HepG2 (cell line): Measurements from ENCODE around the gene NOC4L. TPM values are rescaled to one million over a fixed set of nuclear protein-coding genes. Genes with fewer than 3 reads are reported as not detected.

Experiments
- BRF2 ChIP-seq: sonication (generic); formaldehyde crosslinking; IDR thresholded peaks from 2 replicates; pipeline ENCODE4 v1.8.1; 2022; ENCODE audit warnings: mild to moderate bottlenecking, missing genetic modification reagents
- DMAP1 ChIP-seq: IDR thresholded peaks from 2 replicates; pipeline ENCODE4 v1.6.1; 2016
- E2F2 ChIP-seq: sonication (generic); formaldehyde crosslinking; IDR thresholded peaks from 2 replicates; pipeline ENCODE4 v1.4.0; 2020; ENCODE audit warnings: missing genetic modification reagents, borderline replicate concordance
- ELF1 ChIP-seq: sonication (generic); formaldehyde crosslinking; IDR thresholded peaks from 2 replicates; pipeline ENCODE4 v1.4.0; 2020; ENCODE audit warnings: missing genetic modification reagents
- HOXA3 ChIP-seq: sonication (generic); formaldehyde crosslinking; IDR thresholded peaks from 2 replicates; pipeline ENCODE4 v1.5.0; 2020; ENCODE audit warnings: missing genetic modification reagents
- HOXA7 ChIP-seq: sonication (generic); formaldehyde crosslinking; IDR thresholded peaks from 2 replicates; pipeline ENCODE4 v1.8.1; 2022; ENCODE audit warnings: mild to moderate bottlenecking, missing genetic modification reagents, moderate library complexity
- KDM1A ChIP-seq: IDR thresholded peaks from 2 replicates; pipeline ENCODE4 v1.6.1; 2016; ENCODE audit warnings: missing compliant biosample characterization
- MEIS1 ChIP-seq: sonication (generic); formaldehyde crosslinking; IDR thresholded peaks from 2 replicates; pipeline ENCODE4 v1.9.0; 2021; ENCODE audit warnings: mild to moderate bottlenecking, missing genetic modification reagents, moderate library complexity, borderline replicate concordance
- MTF2 ChIP-seq: sonication (generic); formaldehyde crosslinking; IDR thresholded peaks from 2 replicates; pipeline ENCODE4 v1.5.0; 2020; ENCODE audit warnings: missing genetic modification reagents, borderline replicate concordance
- PHF5A ChIP-seq: IDR thresholded peaks from one replicate; pipeline ENCODE4 v1.6.1; 2018; ENCODE audit warnings: low read depth, missing genetic modification reagents; ENCODE audit not compliant: unreplicated experiment
- SOX6 ChIP-seq, 2 experiments: fragments of 450-650 bp in 1 of 2; sonication (generic) in 1 of 2; formaldehyde crosslinking in 1 of 2; IDR thresholded peaks; 2 replicates each; pipeline versions ENCODE4 v1.4.0 to v1.6.1; 2017 to 2020; ENCODE audit warnings: antibody characterized with exemption in 1 of 2, mild to moderate bottlenecking in 1 of 2, missing genetic modification reagents in 1 of 2
- TEAD3 ChIP-seq: optimal IDR thresholded peaks from 2 replicates; pipeline ENCODE3; 2016; ENCODE audit warnings: borderline replicate concordance
- YEATS2 ChIP-seq: sonication (generic); formaldehyde crosslinking; IDR thresholded peaks from 2 replicates; pipeline ENCODE4 v1.4.0; 2020; ENCODE audit warnings: missing genetic modification reagents, borderline replicate concordance
- ZFX ChIP-seq: sonication (generic); formaldehyde crosslinking; IDR thresholded peaks from 2 replicates; pipeline ENCODE4 v1.4.0; 2020; ENCODE audit warnings: mild to moderate bottlenecking, low read depth, missing genetic modification reagents, moderate library complexity
- ZKSCAN5 ChIP-seq: sonication (generic); formaldehyde crosslinking; IDR thresholded peaks from 2 replicates; pipeline ENCODE4 v1.5.1; 2020; ENCODE audit warnings: mild to moderate bottlenecking, missing genetic modification reagents
- ZNF180 ChIP-seq: sonication (generic); formaldehyde crosslinking; IDR thresholded peaks from 2 replicates; pipeline ENCODE4 v1.4.0; 2020; ENCODE audit warnings: low read depth, missing genetic modification reagents, borderline replicate concordance
- ZNF224 ChIP-seq: sonication (generic); formaldehyde crosslinking; IDR thresholded peaks from 2 replicates; pipeline ENCODE4 v1.5.0; 2020; ENCODE audit warnings: mild to moderate bottlenecking, missing genetic modification reagents
- ZNF280B ChIP-seq: sonication (generic); formaldehyde crosslinking; IDR thresholded peaks from 2 replicates; pipeline ENCODE4 v1.5.0; 2020; ENCODE audit warnings: missing genetic modification reagents, mild to moderate bottlenecking, borderline replicate concordance
- ZNF562 ChIP-seq: sonication (generic); formaldehyde crosslinking; IDR thresholded peaks from 2 replicates; pipeline ENCODE4 v1.8.0; 2022; ENCODE audit warnings: missing genetic modification reagents, borderline replicate concordance
- ZNF749 ChIP-seq: sonication (generic); formaldehyde crosslinking; IDR thresholded peaks from 2 replicates; pipeline ENCODE4 v1.8.0; 2022; ENCODE audit warnings: mild to moderate bottlenecking, missing genetic modification reagents, moderate library complexity, borderline replicate concordance
- ZNF784 ChIP-seq: sonication (generic); formaldehyde crosslinking; IDR thresholded peaks from 2 replicates; pipeline ENCODE4 v1.5.1; 2020; ENCODE audit warnings: missing genetic modification reagents, mild to moderate bottlenecking, borderline replicate concordance
- polyA plus RNA-seq, 8 experiments: library from polyadenylated mRNA; depleted of rRNA in 3 of 8; stranded (reverse) in 7 of 8; unstranded in 1 of 8; fragments of >200 nt; fragmentation: Illumina TruSeq in 4 of 8; extraction: Trizol in 4 of 8; gene quantifications; 2 replicates each; pipeline versions ENCODE4 v1.2.1 to v1.2.3, GENCODE V29; 2011 to 2016; ENCODE audit warnings: low read depth in 4 of 8, missing spikeins in 1 of 8, mixed read lengths in 1 of 8; ENCODE audit not compliant: insufficient read depth in 1 of 8
- total RNA-seq, 5 experiments: library from RNA; depleted of rRNA; stranded (reverse); fragments of >200 nt; fragmentation: Illumina TruSeq; extraction: Trizol; gene quantifications; 2 replicates each; pipeline ENCODE4 v1.2.3, GENCODE V29; 2016; ENCODE audit warnings: low read depth in 1 of 5

Gene NOC4L
- total and polyA plus RNA-seq, 2 of the 13 experiments (the other 11 are each of a cell fraction or from before 2014, with no cell fraction given), result 4.3 to 14.6 TPM

GRCh38 chr12:132153501-132154340 lies 9.5 kb downstream of the NOC4L start (continued):
- TF ChIP-seq E2F2, result no peak
- no peak for TF ChIP-seq KDM1A (CRISPR knock-in tag)
- no peak for TF ChIP-seq ZNF784 (CRISPR knock-in tag)
- TF ChIP-seq ZNF224 (CRISPR knock-in tag), result no peak
- TF ChIP-seq MEIS1 (CRISPR knock-in tag), result no peak
- no peak for TF ChIP-seq ZNF749
- no peak for TF ChIP-seq PHF5A (CRISPR knock-in tag)
- no peak for TF ChIP-seq ZKSCAN5 (CRISPR knock-in tag)
- no peak for TF ChIP-seq ZNF562 (CRISPR knock-in tag)
- 0 out of 2 replicates have a peak, but pooled peaks have one; percentile 67 for TF ChIP-seq MTF2
- TF ChIP-seq ZNF180 (CRISPR knock-in tag), result no peak
- TF ChIP-seq BRF2 (CRISPR knock-in tag), result no peak
- peak; percentile 65 for TF ChIP-seq TEAD3
- peak; percentile 33; the same call in 1 of the 2 replicates for TF ChIP-seq YEATS2 (CRISPR knock-in tag)
- peak; percentile 62; the same call in 1 of the 2 replicates for TF ChIP-seq ZFX (CRISPR knock-in tag)
- TF ChIP-seq SOX6 (IDR thresholded peaks at IDR 0.05), result no peak
- TF ChIP-seq SOX6 (CRISPR knock-in tag; IDR thresholded peaks at IDR 0.05), result no peak
- TF ChIP-seq ZNF280B (CRISPR knock-in tag), result peak; percentile 21; the same call in 1 of the 2 replicates
- TF ChIP-seq HOXA3, result no peak; the same call in 1 of the 2 replicates
- no peak for TF ChIP-seq HOXA7 (CRISPR knock-in tag)
- TF ChIP-seq DMAP1 (CRISPR knock-in tag), result no peak
- 0 out of 2 replicates have a peak, but pooled peaks have one; percentile 26 for TF ChIP-seq ELF1 (CRISPR knock-in tag)
